Measurements from ENCODE around the gene RBM26.

RBM26 gene

DNA sequence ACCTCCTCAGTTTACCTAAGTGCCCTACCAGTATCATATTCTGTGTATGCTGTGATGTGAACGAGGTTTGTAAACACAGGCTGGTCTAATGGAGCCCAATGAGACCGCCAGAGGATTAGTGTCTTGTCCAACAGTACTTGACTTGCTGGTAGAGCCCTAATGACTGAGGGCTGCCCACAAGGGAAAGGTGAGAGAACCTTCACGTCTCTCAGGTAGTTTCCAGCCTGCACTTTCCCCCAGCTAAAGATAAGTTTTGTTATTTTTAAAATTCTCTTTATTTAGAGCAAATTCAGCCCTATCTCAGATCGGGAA, 498 bp upstream of the RBM26 start:
- H3K27ac ChIP-seq, result peak overlapping the region; percentile 91
- TF ChIP-seq ZFX (IDR thresholded peaks at IDR 0.05; ENCODE audit: borderline replicate concordance), result no peak
- TF ChIP-seq, protein P1, sequence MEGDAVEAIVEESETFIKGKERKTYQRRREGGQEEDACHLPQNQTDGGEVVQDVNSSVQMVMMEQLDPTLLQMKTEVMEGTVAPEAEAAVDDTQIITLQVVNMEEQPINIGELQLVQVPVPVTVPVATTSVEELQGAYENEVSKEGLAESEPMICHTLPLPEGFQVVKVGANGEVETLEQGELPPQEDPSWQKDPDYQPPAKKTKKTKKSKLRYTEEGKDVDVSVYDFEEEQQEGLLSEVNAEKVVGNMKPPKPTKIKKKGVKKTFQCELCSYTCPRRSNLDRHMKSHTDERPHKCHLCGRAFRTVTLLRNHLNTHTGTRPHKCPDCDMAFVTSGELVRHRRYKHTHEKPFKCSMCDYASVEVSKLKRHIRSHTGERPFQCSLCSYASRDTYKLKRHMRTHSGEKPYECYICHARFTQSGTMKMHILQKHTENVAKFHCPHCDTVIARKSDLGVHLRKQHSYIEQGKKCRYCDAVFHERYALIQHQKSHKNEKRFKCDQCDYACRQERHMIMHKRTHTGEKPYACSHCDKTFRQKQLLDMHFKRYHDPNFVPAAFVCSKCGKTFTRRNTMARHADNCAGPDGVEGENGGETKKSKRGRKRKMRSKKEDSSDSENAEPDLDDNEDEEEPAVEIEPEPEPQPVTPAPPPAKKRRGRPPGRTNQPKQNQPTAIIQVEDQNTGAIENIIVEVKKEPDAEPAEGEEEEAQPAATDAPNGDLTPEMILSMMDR (IDR thresholded peaks at IDR 0.05), result no peak

DNA sequence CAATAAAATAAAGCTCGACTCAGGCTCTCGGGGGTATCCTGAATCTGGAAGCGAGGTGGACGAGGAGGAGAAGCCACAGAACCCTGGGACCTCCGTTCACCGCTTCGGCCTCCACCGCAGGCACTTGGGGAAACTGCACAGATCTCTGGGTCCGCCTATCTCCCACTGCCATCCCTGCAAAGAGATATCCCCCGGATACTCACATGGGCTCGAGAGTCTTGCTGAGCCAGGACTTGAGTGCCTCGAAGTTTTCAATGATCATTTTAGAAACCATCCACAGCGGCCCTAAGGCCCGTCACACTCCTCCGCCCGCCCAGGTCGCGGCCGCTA, 589 bp downstream of the RBM26 start:
- peak overlapping the region; percentile 91 for H3K27ac ChIP-seq
- no peak for TF ChIP-seq ZFX (IDR thresholded peaks at IDR 0.05; ENCODE audit: borderline replicate concordance)
- TF ChIP-seq, protein P1 (IDR thresholded peaks at IDR 0.05), result no peak

DNA sequence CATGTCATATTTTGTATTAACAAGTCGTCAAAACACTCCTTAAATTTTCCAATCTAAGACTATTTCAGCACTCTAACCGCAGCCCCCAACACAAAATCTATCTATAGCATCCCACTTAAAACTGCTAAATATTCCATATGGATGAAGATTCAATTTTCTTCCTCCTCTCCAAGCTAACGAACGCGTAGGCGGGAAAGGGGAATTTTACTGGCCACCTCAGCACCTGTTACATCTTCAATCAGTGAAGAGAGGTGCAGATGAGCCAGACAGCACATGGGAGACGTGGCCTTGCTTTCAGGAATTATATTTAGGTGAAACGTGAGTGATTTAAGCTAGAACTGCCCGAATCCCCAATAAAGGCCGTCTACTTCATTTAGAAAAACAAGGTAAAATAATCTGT, 1.1 kb downstream of the RBM26 start:
- peak overlapping the region; percentile 91 for H3K27ac ChIP-seq
- TF ChIP-seq, protein P1 (IDR thresholded peaks at IDR 0.05), result no peak
- no peak for TF ChIP-seq ZFX (IDR thresholded peaks at IDR 0.05; ENCODE audit: borderline replicate concordance)

DNA sequence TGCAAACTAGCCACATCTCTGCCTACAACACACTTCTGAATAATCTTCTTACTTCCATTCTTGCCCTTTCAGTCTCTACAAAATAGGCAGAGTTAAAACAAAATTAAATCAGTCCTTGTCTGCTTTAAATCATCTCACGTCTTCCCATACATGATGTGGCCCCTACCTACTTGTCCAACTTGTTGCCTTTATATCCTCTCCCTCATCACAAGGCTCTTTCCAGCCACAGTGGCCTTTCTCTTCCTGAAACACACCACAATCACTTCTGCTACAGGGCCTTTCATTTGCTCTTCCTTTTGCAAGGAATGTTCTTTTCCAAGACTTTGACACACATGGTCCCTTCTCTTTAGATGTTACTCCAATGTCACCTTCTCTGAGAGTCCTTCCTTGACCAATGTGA, 1.7 kb downstream of the RBM26 start:
- no peak for TF ChIP-seq ZFX (IDR thresholded peaks at IDR 0.05; ENCODE audit: borderline replicate concordance)
- TF ChIP-seq, protein P1 (IDR thresholded peaks at IDR 0.05), result no peak
- H3K27ac ChIP-seq, result no peak overlapping the region

DNA sequence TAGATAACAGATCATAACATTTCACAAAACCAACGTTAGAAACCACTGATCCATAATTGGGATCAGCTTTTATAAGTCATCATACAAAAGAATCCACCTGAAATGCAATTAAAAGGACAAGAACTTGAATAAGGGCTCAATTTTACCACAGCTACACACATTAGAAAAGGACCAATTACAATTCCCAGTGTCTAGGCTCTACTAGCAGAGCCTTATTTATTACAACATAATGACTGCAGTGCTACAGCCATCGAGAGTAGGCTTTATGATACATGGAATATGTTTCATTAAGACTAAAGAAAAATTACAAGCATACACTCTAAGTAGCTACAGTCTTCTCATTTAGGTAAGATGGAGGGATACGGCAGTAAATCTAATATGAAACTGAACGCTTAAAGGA, 2.9 kb downstream of the RBM26 start:
- no peak overlapping the region for H3K27ac ChIP-seq
- no peak for TF ChIP-seq ZFX (IDR thresholded peaks at IDR 0.05; ENCODE audit: borderline replicate concordance)
- TF ChIP-seq, protein P1 (IDR thresholded peaks at IDR 0.05), result no peak

DNA sequence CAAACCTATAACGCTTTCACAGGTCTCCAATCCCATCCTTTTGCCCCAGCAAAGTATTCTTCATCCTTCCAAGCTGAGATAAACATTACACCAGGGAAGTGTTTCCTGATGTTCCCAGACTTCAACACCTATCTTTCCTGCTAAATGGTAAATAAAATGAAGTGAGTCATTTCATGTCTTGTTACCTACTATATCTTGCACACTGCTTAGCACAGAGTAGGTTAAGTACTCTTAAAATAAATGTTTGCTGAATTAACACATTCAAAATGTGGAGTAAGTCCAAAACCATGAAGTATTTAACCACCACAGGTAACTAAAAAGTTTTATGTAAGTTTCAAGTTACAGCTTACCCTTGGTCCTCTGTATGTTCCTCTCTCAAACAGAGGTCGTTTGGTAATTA, 3.4 kb downstream of the RBM26 start:
- no peak overlapping the region for H3K27ac ChIP-seq
- TF ChIP-seq, protein P1 (IDR thresholded peaks at IDR 0.05), result no peak
- TF ChIP-seq ZFX (IDR thresholded peaks at IDR 0.05; ENCODE audit: borderline replicate concordance), result no peak

DNA sequence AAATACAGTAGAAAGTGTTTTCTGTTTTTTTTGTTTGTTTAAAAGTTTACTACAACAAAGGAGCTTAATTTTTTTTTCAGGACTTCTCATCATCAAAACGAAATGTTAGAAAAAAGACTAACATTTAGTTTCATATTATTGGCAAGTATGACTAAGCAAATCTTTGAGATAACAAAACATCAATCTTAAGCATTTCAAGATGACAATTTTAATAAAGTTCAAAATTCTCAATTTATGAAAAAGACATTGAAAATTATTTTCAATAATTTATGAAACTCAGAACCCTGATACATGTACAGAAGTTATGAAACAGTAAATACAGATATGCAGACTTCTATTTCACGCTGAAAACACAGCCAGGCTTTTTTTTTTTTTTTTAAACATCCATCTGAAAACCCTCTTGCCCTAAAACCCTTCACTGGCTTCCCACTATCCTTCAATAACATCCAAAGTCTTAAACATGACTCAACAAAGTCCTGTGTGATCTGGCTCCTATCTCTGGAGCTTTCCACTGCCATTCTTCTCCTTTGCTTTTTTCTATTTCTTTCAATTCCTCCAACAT, 3.9 kb downstream of the RBM26 start:
- no peak for TF ChIP-seq ZFX (IDR thresholded peaks at IDR 0.05; ENCODE audit: borderline replicate concordance)
- H3K27ac ChIP-seq, result no peak overlapping the region
